ENCODE measurements around the gene SETD1B.

SETD1B gene

DNA sequence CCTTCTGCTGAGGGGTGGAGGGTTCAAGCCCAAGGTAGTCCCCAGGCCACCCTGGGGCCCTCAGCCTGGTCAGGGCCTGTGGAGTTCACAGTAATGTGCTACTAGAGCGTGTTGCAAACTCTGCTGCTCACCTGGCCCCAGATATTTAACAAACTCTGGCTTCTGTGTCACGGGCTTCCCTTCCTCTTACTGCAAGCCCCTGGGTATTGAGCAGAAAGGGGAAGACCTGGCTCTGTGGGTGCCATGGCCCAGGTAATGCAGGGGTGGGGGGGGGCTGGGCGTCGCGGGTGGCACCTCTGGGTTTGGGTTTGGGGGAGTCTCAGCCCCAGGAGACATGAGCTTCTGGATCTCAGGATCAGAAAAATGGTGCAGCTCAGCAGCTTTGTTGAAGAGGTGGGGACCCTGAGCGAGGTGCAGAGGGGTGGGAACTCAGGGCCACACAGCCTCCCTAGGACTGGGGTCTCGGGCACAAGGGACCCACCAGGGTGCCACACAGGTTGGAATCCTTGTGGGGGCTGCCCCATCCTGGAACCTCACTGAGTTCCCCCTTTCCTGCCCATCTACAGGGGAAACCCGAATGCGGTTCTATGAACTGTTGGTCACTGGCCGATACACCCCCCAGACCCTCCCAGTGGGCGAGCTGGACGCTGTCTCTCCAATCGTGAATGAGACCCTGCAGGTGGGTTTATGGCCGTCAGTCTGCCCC is 4.0 kb downstream of the SETD1B start:
- DNase-seq (ENCODE audit: low read depth in 2 of 3, low spot score in 1 of 3) = no peak

DNA sequence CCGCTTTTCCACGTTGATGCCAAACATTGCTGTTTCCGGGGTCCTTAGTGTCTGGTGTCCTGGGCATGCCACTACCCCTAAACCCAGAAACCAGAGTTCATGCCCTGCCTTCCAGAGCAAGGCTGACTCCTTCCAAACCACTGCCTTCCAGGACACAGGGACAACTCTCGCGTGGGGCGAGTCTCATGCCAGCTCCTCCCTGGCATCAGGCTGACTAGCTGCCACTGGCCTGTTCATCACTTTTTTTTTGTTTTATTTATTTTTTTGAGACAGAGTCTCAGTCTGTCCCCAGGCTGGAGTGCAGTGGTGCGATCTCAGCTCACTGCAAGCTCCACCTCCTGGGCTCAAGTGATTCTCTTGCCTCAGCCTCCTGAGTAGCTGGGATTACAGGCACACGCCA is 4.8 kb downstream of the SETD1B start:
- DNase-seq (ENCODE audit: low read depth in 2 of 3, low spot score in 1 of 3) = no peak

DNA sequence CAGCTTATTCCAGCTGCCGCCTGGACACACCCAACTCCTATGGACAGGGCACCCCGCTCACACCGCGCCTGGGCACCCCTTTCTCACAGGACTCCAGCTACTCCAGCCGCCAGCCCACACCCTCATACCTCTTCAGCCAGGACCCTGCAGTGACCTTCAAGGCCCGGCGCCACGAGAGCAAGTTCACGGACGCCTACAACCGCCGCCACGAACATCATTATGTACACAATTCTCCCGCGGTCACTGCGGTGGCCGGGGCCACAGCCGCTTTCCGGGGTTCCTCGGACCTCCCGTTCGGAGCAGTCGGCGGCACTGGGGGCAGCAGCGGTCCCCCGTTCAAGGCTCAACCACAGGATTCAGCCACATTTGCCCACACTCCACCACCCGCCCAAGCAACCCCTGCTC is 5.9 kb downstream of the SETD1B start:
- DNase-seq (ENCODE audit: low read depth in 2 of 3, low spot score in 1 of 3) = no peak

DNA sequence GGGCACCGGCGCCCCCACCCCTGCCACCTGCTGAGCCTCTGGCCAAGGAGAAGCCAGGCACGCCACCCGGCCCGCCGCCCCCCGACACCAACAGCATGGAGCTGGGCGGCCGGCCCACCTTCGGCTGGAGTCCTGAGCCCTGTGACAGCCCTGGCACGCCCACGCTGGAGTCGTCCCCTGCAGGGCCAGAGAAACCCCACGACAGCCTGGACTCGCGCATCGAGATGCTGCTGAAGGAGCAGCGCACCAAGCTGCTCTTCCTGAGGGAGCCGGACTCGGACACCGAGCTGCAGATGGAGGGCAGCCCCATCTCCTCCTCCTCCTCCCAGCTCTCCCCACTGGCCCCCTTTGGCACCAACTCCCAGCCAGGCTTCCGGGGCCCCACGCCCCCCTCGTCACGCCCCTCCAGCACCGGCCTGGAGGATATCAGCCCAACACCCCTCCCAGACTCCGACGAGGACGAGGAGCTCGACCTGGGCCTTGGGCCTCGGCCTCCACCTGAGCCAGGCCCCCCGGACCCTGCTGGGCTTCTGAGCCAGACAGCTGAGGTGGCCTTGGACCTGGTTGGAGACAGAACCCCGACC is 6.5 kb downstream of the SETD1B start:
- no peak for DNase-seq (ENCODE audit: low read depth in 2 of 3, low spot score in 1 of 3)

DNA sequence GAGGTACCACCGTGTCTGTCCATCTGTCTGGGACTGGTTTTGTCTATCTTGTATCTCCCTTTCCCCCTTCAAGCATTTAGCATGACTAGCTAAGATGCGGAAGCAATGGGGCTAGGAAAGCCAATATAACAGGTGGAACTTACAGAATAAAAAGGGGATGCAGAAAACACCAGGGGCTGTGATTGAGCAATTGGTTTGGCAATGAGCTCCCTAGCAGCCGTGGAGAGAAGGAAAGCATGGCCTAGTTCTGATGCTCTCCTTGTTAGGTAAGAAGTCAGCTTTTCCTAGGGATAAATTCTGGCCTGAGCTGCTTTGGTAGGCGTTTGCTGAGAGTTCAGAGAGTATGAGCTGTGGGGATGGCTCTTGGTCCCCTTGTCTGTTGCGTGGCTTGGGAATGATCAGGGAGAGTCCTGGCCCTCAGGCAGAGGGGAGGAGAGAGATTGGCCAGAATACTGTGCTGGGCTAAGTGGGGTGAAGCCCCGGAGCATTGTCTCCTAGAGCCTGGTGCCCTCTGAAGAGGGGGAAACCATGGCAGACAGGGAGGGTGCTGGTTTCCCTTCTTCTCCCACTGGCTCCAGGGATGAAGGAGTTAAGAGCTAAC is 7.1 kb downstream of the SETD1B start:
- no peak for DNase-seq (ENCODE audit: low read depth in 2 of 3, low spot score in 1 of 3)

DNA sequence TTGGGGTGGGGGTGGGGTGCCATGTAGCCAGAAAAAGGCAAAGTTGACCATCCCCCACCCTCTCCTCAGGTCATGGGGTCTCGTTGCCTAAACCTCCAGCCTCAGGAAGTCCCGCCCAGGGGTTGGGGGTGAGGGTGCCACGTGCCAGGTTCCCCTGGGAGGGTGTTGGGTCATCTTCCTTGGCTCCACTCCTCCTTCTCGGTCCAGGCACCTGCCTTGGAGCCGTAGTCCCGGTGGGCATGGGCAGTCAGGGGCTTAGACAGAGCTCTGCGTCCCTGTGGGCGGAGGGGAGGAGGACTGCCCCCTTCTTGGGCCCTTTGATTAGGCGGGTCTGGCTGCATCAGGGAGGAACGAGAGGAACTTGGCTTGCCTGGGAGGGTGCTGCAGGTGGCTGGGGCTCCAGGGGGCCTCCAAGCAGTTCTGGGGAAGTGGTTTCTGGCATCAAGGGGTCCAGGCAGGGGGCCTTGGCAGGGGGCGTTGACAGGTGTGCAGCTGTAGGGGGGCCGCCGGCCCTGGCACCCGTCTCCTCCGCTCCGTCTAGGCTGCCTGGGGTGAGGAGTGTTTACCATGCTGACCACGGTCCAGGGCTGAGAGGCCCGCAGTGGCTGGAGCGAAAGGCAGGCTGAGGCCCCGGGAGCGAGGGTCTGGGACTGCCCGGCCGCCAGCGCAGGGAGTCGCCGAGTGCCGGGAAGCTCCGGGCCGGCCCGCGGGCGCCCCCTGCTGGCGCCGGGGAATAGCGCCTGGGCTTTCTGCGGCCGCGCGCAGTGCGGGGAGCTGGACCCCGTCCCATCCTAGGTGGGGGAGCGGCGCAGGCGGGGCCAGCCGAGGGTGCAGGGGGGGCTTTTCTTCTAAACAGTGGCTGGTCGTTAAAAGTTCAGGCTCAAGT is 7.9 kb downstream of the SETD1B start:
- peak in 1 of 3 donors; percentile 52 for DNase-seq (ENCODE audit: low read depth in 2 of 3, low spot score in 1 of 3)

DNA sequence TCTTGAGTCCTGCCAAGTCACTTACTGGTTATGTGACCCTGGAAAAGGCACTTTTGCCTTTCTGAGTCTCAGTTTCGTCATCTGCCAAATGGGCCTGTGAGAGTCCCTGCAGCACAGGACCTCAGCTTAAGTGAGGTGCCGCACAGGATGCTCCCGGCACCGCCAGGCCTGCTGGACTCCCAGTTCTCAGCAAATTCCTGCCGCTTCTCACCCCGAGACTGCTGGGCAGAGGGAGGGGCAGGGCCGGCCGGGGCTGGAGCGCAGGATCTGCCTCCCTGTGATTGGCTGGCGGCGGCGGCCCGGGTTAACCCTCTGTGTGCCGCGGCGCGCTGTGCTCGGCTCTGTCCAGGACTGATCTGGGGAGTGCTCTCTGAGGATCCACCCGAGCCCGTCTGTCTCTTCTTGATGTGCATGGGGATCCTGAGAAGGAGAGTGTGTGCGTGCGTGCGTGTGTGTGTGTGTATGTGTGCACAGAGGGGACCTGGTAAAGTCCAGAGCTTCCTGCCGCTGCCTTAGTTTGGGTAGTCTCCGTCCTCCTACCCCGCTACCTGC is 8.6 kb downstream of the SETD1B start:
- DNase-seq (ENCODE audit: low read depth in 2 of 3, low spot score in 1 of 3) = no peak

DNA sequence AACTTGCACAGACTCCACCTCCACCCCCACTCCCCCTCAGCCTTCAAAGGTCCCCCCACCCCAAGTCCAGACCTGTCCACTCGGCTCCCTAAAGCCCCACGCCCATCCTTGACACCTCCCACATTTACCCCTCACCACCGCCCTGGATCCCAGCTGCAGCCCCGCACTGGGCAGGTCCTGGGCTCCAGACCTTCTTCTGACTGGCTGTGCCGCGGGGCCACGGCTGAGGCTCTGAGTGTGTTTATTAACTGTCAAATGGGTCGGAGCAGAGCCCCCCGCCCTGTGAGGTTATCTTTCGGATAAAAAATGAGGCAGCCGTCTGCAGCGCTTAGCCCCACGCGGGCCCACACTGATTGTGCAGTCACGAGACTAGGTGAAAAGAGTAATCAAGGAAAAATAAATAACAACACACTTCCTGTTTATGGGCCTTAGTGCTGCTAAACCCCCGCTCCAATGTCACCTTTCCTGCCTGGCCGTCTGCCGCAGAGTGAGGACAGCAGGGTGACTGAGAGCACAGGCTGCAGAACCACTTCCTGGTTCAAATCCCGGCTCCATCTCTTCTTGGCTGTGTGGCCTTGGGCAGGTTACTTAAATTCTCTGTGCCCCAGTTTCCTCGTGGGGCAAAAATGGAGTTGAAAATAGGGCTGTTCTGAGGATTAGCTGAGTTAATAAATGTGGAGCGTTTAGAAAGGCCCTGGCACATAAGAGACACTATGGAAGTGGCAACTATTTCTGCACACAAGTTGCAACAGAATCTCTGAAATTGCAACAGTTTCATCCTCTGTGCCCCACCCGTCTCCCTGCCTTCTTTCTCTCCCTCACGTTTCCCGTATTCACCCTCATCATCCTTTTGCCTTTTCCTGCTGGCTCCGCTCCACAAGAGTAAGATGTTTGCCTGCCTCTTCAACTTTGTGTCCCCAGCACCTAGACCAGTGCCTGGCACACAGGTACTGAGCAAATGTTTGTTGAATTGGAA is 9.4 kb downstream of the SETD1B start:
- DNase-seq (ENCODE audit: low read depth in 2 of 3, low spot score in 1 of 3) = no peak

DNA sequence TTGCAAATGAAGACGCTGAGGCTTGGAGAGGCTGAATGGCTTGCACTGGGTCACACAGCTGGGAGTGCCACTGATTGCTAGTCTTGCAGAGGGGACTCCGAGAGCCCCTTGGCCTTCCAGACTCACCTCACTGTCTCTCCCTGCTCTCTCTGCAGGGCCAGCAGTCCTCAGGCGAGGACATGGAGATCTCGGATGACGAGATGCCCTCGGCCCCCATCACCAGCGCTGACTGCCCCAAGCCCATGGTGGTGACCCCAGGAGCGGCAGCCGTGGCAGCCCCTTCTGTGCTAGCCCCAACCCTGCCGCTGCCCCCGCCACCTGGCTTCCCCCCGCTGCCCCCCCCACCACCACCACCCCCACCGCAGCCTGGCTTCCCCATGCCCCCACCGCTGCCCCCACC is 10.1 kb downstream of the SETD1B start:
- no peak for DNase-seq (ENCODE audit: low read depth in 2 of 3, low spot score in 1 of 3)

DNA sequence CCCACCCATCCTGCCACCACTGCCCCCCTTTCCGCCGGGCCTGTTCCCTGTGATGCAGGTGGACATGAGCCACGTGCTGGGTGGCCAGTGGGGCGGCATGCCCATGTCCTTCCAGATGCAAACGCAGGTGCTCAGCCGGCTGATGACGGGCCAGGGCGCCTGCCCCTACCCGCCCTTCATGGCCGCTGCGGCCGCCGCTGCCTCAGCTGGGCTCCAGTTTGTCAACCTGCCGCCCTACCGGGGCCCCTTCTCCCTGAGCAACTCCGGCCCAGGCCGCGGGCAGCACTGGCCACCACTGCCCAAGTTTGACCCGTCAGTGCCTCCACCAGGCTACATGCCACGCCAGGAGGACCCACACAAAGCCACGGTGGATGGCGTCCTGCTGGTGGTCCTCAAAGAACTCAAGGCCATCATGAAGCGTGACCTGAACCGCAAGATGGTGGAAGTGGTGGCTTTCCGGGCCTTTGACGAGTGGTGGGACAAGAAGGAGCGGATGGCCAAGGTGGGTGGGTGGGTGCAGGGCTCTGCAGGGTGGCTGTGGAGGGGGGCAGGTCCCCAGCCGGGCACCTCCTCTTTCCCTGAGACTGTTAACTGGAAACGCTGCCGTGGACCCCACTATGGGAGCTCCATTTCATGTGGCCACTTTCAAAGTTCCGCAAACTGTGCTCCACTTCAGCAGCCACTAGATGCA is 10.8 kb downstream of the SETD1B start:
- DNase-seq (ENCODE audit: low read depth in 2 of 3, low spot score in 1 of 3) = no peak

DNA sequence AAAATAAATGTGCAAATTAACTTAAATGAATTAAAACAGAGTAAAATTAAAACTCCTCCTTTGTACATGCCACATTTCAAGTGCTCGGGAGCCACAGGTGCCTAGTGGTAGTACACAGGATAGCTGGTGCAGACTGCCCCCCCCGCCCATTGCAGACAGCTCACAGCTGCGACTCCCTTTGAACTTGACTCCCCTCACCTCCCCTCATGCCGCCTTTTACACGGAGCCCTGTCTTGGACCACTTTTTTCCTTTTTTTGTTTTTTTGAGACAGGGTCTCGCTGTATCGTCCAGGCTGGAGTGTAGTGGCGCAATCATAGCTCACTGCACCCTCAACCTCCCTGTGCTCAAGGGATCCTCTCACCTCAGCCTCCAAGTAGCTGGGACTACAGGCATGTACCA is 11.5 kb downstream of the SETD1B start:
- no peak for DNase-seq (ENCODE audit: low read depth in 2 of 3, low spot score in 1 of 3)

DNA sequence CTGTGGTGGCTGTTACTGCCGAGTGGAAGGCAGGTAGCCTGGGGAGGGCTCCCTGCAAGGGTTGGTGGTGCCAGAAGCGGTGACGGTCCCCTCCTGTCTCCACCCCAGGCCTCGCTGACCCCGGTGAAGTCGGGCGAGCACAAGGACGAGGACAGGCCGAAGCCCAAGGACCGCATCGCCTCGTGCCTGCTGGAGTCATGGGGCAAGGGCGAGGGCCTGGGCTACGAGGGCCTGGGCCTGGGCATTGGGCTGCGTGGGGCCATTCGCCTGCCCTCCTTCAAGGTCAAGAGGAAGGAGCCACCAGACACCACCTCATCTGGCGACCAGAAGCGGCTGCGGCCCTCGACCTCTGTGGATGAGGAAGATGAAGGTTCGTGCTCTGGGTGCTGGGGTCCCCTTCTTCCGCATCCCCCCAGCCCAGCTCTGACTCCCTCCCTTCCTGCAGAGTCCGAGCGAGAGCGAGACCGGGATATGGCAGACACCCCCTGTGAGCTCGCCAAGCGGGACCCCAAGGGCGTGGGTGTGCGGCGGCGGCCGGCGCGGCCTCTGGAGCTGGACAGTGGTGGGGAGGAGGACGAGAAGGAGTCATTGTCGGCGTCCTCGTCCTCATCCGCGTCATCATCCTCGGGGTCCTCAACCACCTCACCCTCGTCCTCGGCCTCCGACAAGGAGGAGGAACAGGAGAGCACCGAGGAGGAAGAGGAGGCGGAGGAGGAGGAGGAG is 13.3 kb downstream of the SETD1B start:
- no peak for DNase-seq (ENCODE audit: low read depth in 2 of 3, low spot score in 1 of 3)

DNA sequence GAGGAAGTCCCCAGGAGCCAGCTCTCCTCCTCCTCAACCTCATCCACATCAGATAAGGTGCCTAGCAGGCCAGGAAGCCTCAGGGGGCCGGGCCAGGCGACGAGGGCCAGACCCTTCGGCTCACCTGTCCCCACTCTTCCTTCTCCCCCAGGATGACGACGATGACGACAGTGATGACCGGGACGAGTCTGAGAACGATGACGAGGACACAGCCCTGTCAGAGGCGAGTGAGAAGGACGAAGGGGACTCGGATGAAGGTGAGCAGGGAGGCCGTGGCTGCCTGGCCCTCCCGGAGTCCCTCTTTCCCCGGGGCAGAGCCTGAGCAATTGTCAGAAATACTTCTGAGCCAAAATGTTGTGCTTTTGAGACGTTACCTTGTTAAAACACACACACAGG is 13.8 kb downstream of the SETD1B start:
- DNase-seq (ENCODE audit: low read depth in 2 of 3, low spot score in 1 of 3) = no peak

DNA sequence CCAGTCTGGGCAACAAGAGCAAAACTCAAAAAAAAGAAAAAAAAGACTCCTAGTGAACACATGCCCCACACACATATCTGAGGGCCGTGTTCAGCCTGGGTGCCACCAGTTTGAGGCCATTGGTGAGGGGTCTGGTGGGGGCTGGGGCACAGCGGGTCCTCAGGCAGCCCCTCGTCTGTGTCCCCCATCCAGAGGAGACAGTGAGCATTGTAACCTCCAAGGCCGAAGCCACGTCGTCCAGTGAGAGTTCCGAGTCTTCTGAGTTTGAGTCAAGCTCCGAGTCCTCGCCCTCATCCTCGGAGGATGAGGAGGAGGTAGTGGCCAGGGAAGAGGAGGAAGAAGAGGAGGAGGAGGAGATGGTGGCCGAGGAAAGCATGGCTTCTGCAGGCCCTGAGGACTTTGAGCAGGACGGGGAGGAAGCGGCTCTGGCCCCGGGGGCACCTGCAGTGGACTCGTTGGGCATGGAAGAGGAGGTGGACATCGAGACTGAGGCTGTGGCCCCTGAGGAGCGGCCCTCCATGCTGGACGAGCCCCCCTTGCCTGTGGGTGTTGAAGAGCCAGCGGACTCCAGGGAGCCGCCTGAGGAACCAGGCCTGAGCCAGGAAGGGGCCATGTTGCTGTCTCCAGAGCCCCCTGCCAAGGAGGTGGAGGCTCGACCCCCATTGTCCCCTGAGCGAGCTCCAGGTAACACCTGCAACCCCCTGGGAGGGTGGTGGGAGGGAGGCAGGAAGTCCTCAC is 15.6 kb downstream of the SETD1B start:
- DNase-seq (ENCODE audit: low read depth in 2 of 3, low spot score in 1 of 3) = no peak

DNA sequence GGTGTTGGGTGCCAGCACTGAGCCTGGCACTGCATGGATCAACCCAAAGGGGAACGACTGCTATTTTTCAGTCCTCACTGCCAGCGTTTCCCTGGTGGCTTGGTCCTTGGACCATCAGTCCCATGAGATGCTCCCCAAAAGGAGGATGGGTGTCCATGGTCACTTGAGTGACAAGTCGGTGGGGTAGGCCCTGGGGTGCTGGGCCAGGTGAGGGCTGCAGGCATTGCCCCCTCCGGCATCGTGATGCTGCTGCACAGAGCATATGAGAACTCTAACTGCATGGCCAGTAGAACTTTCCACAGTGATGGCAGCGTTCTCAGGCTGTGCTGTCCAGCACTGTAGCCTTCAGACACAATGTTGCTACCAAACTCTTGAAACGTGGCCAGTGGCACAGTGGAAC is 16.2 kb downstream of the SETD1B start:
- DNase-seq (ENCODE audit: low read depth in 2 of 3, low spot score in 1 of 3) = no peak

DNA sequence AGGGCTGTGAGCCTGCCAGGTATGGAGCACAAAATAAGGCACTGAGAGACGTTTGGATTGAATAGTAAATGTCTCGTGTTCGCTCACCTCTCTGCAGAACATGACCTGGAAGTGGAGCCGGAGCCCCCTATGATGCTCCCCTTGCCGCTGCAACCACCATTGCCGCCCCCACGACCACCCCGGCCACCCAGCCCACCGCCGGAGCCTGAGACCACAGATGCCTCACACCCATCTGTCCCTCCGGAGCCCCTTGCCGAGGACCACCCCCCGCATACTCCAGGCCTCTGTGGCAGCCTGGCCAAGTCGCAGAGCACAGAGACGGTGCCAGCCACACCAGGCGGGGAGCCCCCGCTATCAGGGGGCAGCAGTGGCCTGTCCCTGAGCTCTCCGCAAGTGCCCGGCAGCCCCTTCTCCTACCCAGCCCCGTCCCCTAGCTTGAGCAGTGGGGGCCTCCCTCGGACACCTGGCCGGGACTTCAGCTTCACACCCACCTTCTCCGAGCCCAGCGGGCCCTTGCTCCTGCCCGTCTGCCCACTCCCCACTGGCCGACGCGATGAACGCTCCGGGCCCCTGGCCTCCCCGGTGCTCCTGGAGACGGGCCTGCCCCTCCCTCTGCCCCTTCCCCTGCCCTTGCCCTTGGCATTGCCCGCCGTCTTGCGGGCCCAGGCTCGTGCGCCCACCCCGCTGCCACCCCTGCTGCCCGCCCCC is 18.7 kb downstream of the SETD1B start:
- no peak for DNase-seq (ENCODE audit: low read depth in 2 of 3, low spot score in 1 of 3)

DNA sequence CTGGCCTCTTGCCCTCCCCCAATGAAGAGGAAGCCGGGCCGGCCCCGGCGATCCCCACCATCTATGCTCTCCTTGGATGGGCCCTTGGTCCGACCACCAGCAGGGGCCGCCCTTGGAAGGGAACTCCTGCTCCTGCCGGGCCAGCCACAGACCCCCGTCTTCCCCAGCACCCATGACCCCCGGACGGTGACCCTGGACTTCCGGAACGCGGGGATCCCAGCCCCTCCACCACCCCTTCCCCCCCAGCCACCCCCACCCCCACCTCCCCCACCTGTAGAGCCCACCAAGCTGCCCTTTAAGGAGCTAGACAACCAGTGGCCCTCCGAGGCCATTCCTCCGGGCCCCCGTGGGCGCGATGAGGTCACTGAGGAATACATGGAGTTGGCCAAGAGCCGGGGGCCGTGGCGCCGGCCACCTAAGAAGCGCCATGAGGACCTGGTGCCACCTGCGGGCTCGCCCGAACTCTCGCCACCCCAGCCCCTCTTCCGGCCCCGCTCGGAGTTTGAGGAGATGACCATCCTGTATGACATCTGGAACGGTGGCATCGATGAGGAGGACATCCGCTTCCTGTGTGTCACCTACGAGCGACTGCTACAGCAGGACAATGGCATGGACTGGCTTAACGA is 19.4 kb downstream of the SETD1B start:
- no peak for DNase-seq (ENCODE audit: low read depth in 2 of 3, low spot score in 1 of 3)
